PC-9 (cell line): ENCODE results near the gene SRGAP3. TPM values are rescaled to one million over a fixed set of nuclear protein-coding genes. Genes with fewer than 3 reads are reported as not detected.

Experiments
- BruUV-seq: library from RNA; stranded (reverse); fragments of 400-500 nt; replicated peaks from 2 replicates; lab custom pipeline; 2021; lab: Mats Ljungman, UMichigan
- CTCF ChIA-PET: fragments of 300-600 bp; sonication (Branson Sonifier 250); formaldehyde crosslinking; loops from one replicate; lab custom pipeline; 2022; ENCODE audit warnings: antibody characterized with exemption; lab: Charles Lee
- POLR2A ChIA-PET: fragments of 300-600 bp; sonication (Branson Sonifier 250); formaldehyde crosslinking; loops from one replicate; lab custom pipeline; 2022; ENCODE audit warnings: antibody characterized with exemption; ENCODE audit not compliant: unreplicated experiment; lab: Charles Lee
- DNase-seq, 2 experiments: peaks; one replicate each; pipeline versions ENCODE4 v3.0.0 to v3.0.0-alpha.2; 2015 to 2022; ENCODE audit warnings: mixed read lengths in 1 of 2
- H2AFZ ChIP-seq: fragments of 200-600 bp; sonication (generic); 2 replicates; pipeline ENCODE4 v1.8.1; 2017; ENCODE audit warnings: antibody characterized with exemption
- H3F3A ChIP-seq: fragments of 200-600 bp; sonication (generic); 2 replicates; pipeline ENCODE4 v1.8.1; 2017; ENCODE audit warnings: antibody characterized with exemption, mild to moderate bottlenecking, low read depth; ENCODE audit not compliant: insufficient read depth
- H3K27ac ChIP-seq: fragments of 200-600 bp; sonication (generic); 2 replicates; pipeline ENCODE4 v1.6.1; 2016; ENCODE audit warnings: mixed run types
- H3K27me3 ChIP-seq: fragments of 200-600 bp; sonication (generic); 2 replicates; pipeline ENCODE4 v1.6.1; 2016; ENCODE audit warnings: low read depth, mixed run types; ENCODE audit not compliant: insufficient read depth
- H3K36me3 ChIP-seq: fragments of 200-600 bp; sonication (generic); 2 replicates; pipeline ENCODE4 v1.6.1; 2016; ENCODE audit warnings: low read depth, mixed run types
- H3K4me1 ChIP-seq: fragments of 200-600 bp; sonication (generic); replicated peaks from 2 replicates; pipeline ENCODE4 v1.6.1; 2016; ENCODE audit warnings: mixed run types; ENCODE audit not compliant: insufficient read depth
- H3K4me2 ChIP-seq: fragments of 200-600 bp; sonication (generic); 2 replicates; pipeline ENCODE4 v1.6.1; 2017; ENCODE audit warnings: mixed run types
- H3K4me3 ChIP-seq: fragments of 200-600 bp; sonication (generic); 2 replicates; pipeline ENCODE4 v1.6.1; 2016; ENCODE audit warnings: mixed run types
- H3K79me2 ChIP-seq: fragments of 200-600 bp; sonication (generic); 2 replicates; pipeline ENCODE4 v1.6.1; 2017; ENCODE audit warnings: low read depth, mixed run types
- H3K9me2 ChIP-seq: fragments of 200-600 bp; sonication (generic); 2 replicates; pipeline ENCODE4 v1.8.1; 2017; ENCODE audit warnings: mild to moderate bottlenecking; ENCODE audit not compliant: insufficient read depth
- H3K9me3 ChIP-seq: fragments of 200-600 bp; sonication (generic); 2 replicates; pipeline ENCODE4 v1.8.1; 2016; ENCODE audit warnings: low read depth; ENCODE audit not compliant: insufficient read depth
- H4K20me1 ChIP-seq: fragments of 200-600 bp; sonication (generic); 2 replicates; pipeline ENCODE4 v1.8.1; 2017; ENCODE audit not compliant: insufficient read depth
- EZH2 ChIP-seq: fragments of 200-600 bp; sonication (generic); IDR thresholded peaks from 2 replicates; pipeline ENCODE4 v1.8.0; 2017; ENCODE audit warnings: antibody characterized with exemption, low read depth
- intact Hi-C: fragments of 100-400 bp; cut with micrococcal nuclease; formaldehyde crosslinking; loops from one replicate; pipeline ENCODE4 v1.10.0; 2022; ENCODE audit not compliant: unreplicated experiment
- total RNA-seq: library from RNA; stranded (reverse); gene quantifications from 2 replicates; pipeline ENCODE4 v1.2.3, GENCODE V29; 2021
- TF ChIP-seq, protein P1 (sequence below): fragments of 200-600 bp; sonication (generic); conservative IDR thresholded peaks from 2 replicates; pipeline ENCODE4 v1.6.1; 2017; ENCODE audit warnings: mixed run types, antibody characterized with exemption, mild to moderate bottlenecking, moderate library complexity

Gene SRGAP3
- total RNA-seq, 1 experiment from 2014 or later = 17.5 TPM

DNA sequence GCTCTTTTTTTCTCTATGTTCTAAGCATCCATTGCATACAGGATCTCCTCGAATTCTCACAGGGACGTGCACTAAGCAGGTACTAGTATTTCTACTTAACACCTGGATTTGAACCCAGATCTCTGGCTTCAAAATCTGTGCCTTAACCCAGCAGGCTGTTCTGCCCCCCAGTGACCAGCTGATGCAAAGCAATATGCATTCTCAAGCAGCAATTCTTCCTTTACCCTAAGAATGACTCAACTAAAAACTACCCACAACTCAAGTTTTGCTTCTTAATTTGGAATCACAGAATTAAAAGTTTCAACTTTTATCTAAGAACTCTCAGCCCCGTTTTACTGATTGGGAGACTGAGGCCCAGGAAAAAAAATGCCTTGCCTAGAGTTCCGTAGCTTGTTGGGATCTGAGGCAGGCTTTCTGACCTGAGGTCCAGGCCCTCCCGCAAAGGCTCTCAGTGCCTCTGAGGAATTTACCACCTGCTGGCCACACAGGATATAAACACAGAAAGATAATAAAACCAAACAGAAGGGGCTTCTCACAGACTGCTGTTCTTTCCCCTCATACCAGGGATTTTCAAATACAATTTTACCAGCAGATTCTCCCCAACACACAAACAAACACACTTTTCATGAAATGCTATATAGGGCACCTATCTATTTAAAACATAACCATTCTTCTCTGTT lies 170.7 kb downstream of the SRGAP3 start:
- no peak for TF ChIP-seq EZH2
- TF ChIP-seq, protein P1, sequence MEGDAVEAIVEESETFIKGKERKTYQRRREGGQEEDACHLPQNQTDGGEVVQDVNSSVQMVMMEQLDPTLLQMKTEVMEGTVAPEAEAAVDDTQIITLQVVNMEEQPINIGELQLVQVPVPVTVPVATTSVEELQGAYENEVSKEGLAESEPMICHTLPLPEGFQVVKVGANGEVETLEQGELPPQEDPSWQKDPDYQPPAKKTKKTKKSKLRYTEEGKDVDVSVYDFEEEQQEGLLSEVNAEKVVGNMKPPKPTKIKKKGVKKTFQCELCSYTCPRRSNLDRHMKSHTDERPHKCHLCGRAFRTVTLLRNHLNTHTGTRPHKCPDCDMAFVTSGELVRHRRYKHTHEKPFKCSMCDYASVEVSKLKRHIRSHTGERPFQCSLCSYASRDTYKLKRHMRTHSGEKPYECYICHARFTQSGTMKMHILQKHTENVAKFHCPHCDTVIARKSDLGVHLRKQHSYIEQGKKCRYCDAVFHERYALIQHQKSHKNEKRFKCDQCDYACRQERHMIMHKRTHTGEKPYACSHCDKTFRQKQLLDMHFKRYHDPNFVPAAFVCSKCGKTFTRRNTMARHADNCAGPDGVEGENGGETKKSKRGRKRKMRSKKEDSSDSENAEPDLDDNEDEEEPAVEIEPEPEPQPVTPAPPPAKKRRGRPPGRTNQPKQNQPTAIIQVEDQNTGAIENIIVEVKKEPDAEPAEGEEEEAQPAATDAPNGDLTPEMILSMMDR = peak; percentile 23; the same call in 1 of the 2 replicates
- POLR2A ChIA-PET = no interaction called here
- Histone ChIP-seq H4K20me1 (no peaks in the 10 kb centered on the region), H3K9me2 (no peaks in the 10 kb centered on the region), H3K27me3 (no peaks in the 10 kb centered on the region), H3K79me2 (no peaks in the 10 kb centered on the region), H2AFZ (no peak overlapping the region), H3K4me3 (no peak overlapping the region), H3K4me1 (no peaks in the 10 kb centered on the region), H3K27ac (no peak overlapping the region), H3K4me2 (no peak overlapping the region), H3F3A (no peaks in the 10 kb centered on the region), H3K36me3 (no peaks in the 10 kb centered on the region), H3K9me3 (no peaks in the 10 kb centered on the region)
- BruUV-seq = no TSS peak
- CTCF ChIA-PET = no interaction called here
- intact Hi-C loops = no loop called here
- DNase-seq = no peak

DNA sequence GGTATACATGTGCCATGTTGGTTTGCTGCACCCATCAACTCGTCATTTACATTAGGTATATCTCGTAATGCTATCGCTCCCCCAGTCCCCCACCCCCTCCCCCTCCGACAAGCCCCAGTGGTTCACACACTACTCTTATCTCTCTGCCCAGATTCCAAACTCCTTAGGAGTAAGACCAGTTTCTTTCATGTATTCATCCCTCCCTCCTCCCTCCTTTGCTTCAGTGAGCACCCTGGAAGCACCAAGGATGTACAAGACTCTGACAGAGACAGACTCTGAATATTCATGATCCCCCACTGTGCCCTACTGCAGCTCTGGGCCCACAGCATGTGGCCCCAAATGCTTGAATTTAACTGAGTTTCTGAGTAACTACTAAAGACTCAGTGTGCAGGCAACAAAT lies 172.4 kb downstream of the SRGAP3 start:
- Histone ChIP-seq H3K27me3 (no peaks in the 10 kb centered on the region), H3K4me3 (no peak overlapping the region), H2AFZ (no peak overlapping the region), H3K4me1 (no peaks in the 10 kb centered on the region), H3K9me2 (no peaks in the 10 kb centered on the region), H3K36me3 (no peaks in the 10 kb centered on the region), H3F3A (no peaks in the 10 kb centered on the region), H3K27ac (no peak overlapping the region), H3K9me3 (no peaks in the 10 kb centered on the region), H3K79me2 (no peaks in the 10 kb centered on the region), H4K20me1 (no peaks in the 10 kb centered on the region), H3K4me2 (no peak overlapping the region)
- intact Hi-C loops = no loop called here
- no TSS peak for BruUV-seq
- DNase-seq = no peak
- CTCF ChIA-PET = no interaction called here
- TF ChIP-seq EZH2 = no peak
- TF ChIP-seq, protein P1 = no peak
- POLR2A ChIA-PET = no interaction called here

DNA sequence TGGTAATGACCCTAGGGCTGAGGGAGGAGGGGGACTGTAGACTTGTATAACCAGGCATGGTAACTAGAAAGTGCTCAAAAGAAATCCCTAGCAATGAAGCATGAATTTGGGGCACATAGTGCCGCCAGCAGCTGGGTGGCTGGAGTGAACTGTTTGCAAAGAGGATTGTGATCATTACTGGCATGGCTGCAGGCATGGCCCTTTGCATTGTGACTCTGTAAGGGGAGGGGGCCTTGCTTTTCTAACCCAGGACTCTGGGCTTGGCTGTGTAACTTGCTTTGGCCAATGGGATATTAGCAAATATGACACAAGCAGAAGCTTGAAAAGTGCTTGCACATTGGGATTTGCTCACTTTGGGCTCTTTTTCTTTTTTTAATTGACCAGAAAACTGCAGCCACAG lies 173.7 kb downstream of the SRGAP3 start:
- ChIA-PET POLR2A (no interaction called here), CTCF (no interaction called here)
- Histone ChIP-seq H4K20me1 (no peaks in the 10 kb centered on the region), H3K9me2 (no peaks in the 10 kb centered on the region), H3K9me3 (no peaks in the 10 kb centered on the region), H3K4me2 (no peak overlapping the region), H3K79me2 (no peaks in the 10 kb centered on the region), H3K4me1 (no peaks in the 10 kb centered on the region), H3K4me3 (no peak overlapping the region), H3K27ac (no peak overlapping the region), H3K36me3 (no peaks in the 10 kb centered on the region), H2AFZ (no peak overlapping the region), H3K27me3 (no peaks in the 10 kb centered on the region), H3F3A (no peaks in the 10 kb centered on the region)
- BruUV-seq = no TSS peak
- TF ChIP-seq, protein P1 = no peak
- TF ChIP-seq EZH2 = no peak
- no peak for DNase-seq
- intact Hi-C loops = no loop called here
